Activated CD4-positive, alpha-beta T cell treated with anti-CD3 and anti-CD28 coated beads for 24 hours (primary cell): Measurements from ENCODE around the gene EID2B.

ENCODE experiments used
- DNase-seq, 2 donors: peaks; one replicate each; pipeline ENCODE4 v3.0.0-alpha.2; 2020; ENCODE audit warnings: low read depth in 2 of 2

EID2B gene

DNA sequence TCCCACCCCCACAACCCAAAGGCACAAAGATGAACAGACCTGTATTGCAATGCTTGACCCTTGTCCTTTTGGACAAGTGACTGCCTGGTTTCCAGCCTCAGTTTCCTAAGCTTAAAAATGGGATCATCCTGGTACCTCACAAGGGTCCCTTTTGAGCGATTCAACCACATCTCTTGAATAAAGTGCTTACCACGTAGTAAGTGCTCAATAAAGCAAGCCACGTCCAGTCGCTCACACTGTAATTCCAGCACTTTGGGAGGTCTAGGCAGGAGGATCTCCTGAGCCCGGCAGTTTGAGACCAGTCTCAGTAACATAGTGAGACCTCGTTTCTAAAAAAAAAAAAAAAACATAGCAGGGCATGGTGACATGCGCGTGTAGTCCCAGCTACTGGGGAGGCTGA lies 32.7 kb downstream of the EID2B start:
- no peak for DNase-seq

- no peak for DNase-seq
These were observed 33.6 kb downstream of the EID2B start, which contains the start of gene DLL3 for GRCh38 chr19:39498798-39499642. TSS of gene DLL3 (plus strand) at chr19:39498947. CDS start at chr19:39498975, 28 bp downstream.

GRCh38 chr19:39497996-39498797 lies 34.5 kb downstream of the EID2B start:
- DNase-seq, result no peak

GRCh38 chr19:39497701-39497995 lies 35.0 kb downstream of the EID2B start:
- no peak for DNase-seq

GRCh38 chr19:39496063-39496462 lies 36.6 kb downstream of the EID2B start:
- no peak for DNase-seq

DNA sequence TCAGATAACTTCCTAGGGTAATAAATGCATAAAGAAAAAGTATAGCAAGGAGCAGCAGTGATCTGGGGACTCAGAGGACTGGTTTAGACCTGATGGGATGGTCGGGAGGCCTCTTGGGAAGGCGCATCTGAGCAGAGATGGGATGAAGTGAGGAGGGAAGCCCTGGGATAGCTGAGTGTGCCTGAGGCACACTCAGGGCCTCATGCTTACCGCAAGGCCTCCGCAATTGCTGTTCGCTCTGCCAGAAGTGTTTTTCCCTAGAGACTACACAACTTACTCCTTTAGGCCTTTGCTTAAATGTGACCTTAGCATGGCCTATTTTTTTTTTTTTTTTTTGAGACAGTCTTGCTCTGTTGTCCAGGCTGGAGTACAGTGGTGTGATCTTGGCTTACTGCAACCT lies 38.0 kb downstream of the EID2B start:
- no peak for DNase-seq

DNA sequence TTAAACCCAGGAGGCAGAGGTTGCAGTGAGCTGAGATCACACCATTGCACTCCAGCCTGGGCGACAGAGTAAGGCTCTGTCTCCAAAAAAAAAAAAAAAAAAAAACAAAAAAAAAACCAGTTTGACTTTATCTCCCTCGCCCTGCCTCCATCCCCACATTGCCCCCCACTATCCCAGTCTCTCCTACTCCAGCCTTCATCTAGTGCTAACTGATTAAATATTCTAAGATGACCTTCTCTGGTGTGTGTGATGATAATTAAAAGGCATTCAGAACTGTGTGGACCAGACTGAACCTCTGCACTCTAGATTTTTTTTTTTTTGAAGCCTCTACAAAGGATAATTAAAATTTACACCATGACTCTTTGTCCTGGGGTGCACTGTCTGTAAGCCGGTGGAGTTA lies 39.9 kb downstream of the EID2B start:
- no peak for DNase-seq

GRCh38 chr19:39492225-39492624 lies 40.4 kb downstream of the EID2B start:
- no peak for DNase-seq

GRCh38 chr19:39489756-39490155 lies 42.9 kb downstream of the EID2B start:
- DNase-seq, result no peak

DNA sequence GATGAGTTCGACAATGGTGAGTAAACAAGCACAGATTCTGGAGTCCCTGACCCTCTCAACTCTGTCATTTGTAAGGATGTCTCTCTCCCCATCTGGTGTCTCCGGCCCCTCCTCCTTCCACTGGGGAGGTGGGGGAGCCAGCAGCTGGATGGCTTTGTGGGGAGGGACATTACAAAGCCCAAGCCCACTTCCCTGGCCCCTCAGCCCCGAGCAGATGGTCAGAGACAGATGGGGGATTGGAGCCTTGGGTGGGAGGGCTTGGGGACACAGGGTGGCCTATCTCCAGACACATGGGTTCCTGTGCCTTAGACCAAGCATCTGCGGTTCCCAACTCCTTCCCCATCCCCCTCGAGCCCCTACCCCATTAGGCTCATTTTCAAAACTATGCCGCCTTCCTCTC lies 49.5 kb downstream of the EID2B start:
- no peak for DNase-seq

DNA sequence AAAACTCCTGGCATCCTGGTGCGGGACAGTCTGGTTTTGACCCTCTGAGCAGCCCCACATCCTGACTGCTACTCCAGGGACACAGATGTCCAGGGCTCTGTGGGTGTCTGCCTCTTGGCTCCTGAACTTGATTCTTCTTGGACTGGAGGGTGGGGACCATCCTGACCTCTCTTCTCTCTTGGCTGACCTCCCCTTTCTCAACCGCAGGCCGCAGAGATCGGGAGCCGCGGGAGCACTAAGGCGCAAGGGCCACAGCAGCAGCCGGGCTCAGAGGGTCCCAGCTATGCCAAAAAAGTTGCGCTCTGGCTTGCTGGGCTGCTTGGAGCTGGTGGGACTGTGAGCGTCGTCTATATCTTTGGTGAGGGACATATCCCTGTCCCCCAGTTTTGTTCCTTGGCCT lies 51.0 kb downstream of the EID2B start:
- no peak for DNase-seq

GRCh38 chr19:39481229-39481545 lies 51.5 kb downstream of the EID2B start:
- no peak for DNase-seq
